Adrenal gland (tissue), 5 donors: ENCODE measurements around the gene ARL5B.

Source experiments
- CTCF ChIP-seq, 6 experiments: fragments of 450-650 bp in 4 of 6; fragments of 200-600 bp in 2 of 6; sonication (generic) in 1 of 6; IDR thresholded peaks; 1 replicate in 5 of 6; 2 replicates in 1 of 6; pipeline versions ENCODE4 v1.5.1 to v1.8.0; 2016 to 2021; ENCODE audit warnings: antibody characterized with exemption in 6 of 6, mild to moderate bottlenecking in 2 of 6, moderate library complexity in 1 of 6
- POLR2A ChIP-seq, 2 donors: fragments of 450-650 bp; IDR thresholded peaks; one replicate each; pipeline ENCODE4 v1.6.1; 2017; ENCODE audit warnings: antibody characterized with exemption in 2 of 2, mild to moderate bottlenecking in 2 of 2, moderate library complexity in 1 of 2
- donor health status: DM: no; HTN: no; CAD: no.

- TF ChIP-seq CTCF (IDR thresholded peaks at IDR 0.05) (no peak), POLR2A (IDR thresholded peaks at IDR 0.05) (no peak)
Observed at GRCh38 chr10:18699849-18700840, 40.9 kb downstream of the ARL5B start.
